HCT116 (cell line): ENCODE measurements around the gene SEZ6. TPM values are rescaled to one million over a fixed set of nuclear protein-coding genes. Genes with fewer than 3 reads are reported as not detected.

ENCODE experiments used
- ATAC-seq: fragments of 200-7000 bp; cut with Tn5 transposase; 2 replicates; pipeline ENCODE4 v1.9.1; 2020; ENCODE audit warnings: mild to moderate bottlenecking, moderate library complexity
- BruUV-seq: library from RNA; stranded (reverse); fragments of 400-500 nt; replicated peaks from 2 replicates; lab custom pipeline; 2021; lab: Mats Ljungman, UMichigan
- CTCF ChIA-PET: fragments of 300-600 bp; sonication (Branson Sonifier 250); formaldehyde crosslinking; loops from one replicate; lab custom pipeline; 2021; ENCODE audit warnings: antibody characterized with exemption; lab: Charles Lee
- POLR2A ChIA-PET: fragments of 300-600, 350-600 bp; sonication (Branson Sonifier 250); formaldehyde crosslinking; loops from one replicate; lab custom pipeline; 2021; ENCODE audit warnings: antibody characterized with exemption; lab: Charles Lee
- RAD21 ChIA-PET, 2 experiments: fragments of 300-600 bp; sonication (Branson Sonifier 250); formaldehyde crosslinking; loops; one replicate each; lab custom pipeline; 2023; ENCODE audit warnings: low total read pairs in 2 of 2; ENCODE audit not compliant: uncharacterized antibody in 2 of 2, unreplicated experiment in 2 of 2, low non-redundant PET in 1 of 2; lab: Charles Lee
- DNase-seq: peaks from one replicate; pipeline ENCODE4 v3.0.0-alpha.2; 2010; ENCODE audit warnings: low read depth, low spot score
- H2AFZ ChIP-seq: fragments of 200-600 bp; shearing (Covaris generic), sonication (generic); 2 replicates; pipeline ENCODE4 v1.6.1; 2017; ENCODE audit warnings: low read depth, mixed run types, mixed read lengths, antibody characterized with exemption, low read length; ENCODE audit not compliant: poor library complexity, severe bottlenecking
- H3K27ac ChIP-seq: 2 replicates; pipeline ENCODE4 v1.5.1; 2012; ENCODE audit warnings: low read depth, low read length
- H3K27me3 ChIP-seq: fragments of 200-600 bp; sonication (generic); 2 replicates; pipeline ENCODE4 v1.6.1; 2016; ENCODE audit warnings: mixed run types, low read length, mixed read lengths; ENCODE audit not compliant: insufficient read depth
- H3K36me3 ChIP-seq, 2 experiments: fragments of 200-500 bp in 1 of 2; fragments of 200-600 bp in 1 of 2; sonication (Bioruptor generic) in 1 of 2; sonication (generic) in 1 of 2; 2 replicates each; pipeline versions ENCODE4 v1.5.1 to v1.6.1; 2014 to 2016; ENCODE audit warnings: low read length in 2 of 2, inconsistent platforms in 1 of 2, mixed read lengths in 1 of 2, mixed run types in 1 of 2; ENCODE audit not compliant: insufficient read depth in 2 of 2, control insufficient read depth in 1 of 2
- H3K4me1 ChIP-seq, 2 experiments: fragments of 200-600 bp in 1 of 2; sonication (generic) in 1 of 2; 2 replicates each; pipeline versions ENCODE4 v1.5.1 to v1.6.1; 2012 to 2017; ENCODE audit warnings: low read length in 2 of 2, inconsistent platforms in 1 of 2, mild to moderate bottlenecking in 1 of 2, mixed read lengths in 1 of 2, mixed run types in 1 of 2, moderate library complexity in 1 of 2; ENCODE audit not compliant: insufficient read depth in 2 of 2, control insufficient read depth in 1 of 2
- H3K4me2 ChIP-seq: fragments of 200-600 bp; sonication (generic); 2 replicates; pipeline ENCODE4 v1.6.1; 2017; ENCODE audit warnings: mixed run types, low read length, mixed read lengths
- H3K4me3 ChIP-seq, 2 experiments: fragments of 200-600 bp in 1 of 2; sonication (generic) in 1 of 2; replicated peaks in 1 of 2; 2 replicates each; pipeline ENCODE4 v1.5.1; 2011 to 2016; ENCODE audit warnings: low read length in 2 of 2, control low read depth in 1 of 2, low read depth in 1 of 2, mild to moderate bottlenecking in 1 of 2, mixed read lengths in 1 of 2, mixed run types in 1 of 2
- H3K79me2 ChIP-seq: fragments of 200-600 bp; sonication (generic); 2 replicates; pipeline ENCODE4 v1.6.1; 2017; ENCODE audit warnings: mild to moderate bottlenecking, mixed run types, low read length, moderate library complexity, mixed read lengths; ENCODE audit not compliant: insufficient read depth
- H3K9ac ChIP-seq: fragments of 200-600 bp; sonication (generic); 2 replicates; pipeline ENCODE4 v1.6.1; 2016; ENCODE audit warnings: low read length, mixed read lengths
- H3K9me2 ChIP-seq: fragments of 200-600 bp; sonication (generic), shearing (Covaris generic); 2 replicates; pipeline ENCODE4 v1.6.1; 2017; ENCODE audit warnings: mixed run types, mild to moderate bottlenecking, moderate library complexity; ENCODE audit not compliant: insufficient read depth
- H3K9me3 ChIP-seq, 2 experiments: fragments of 200-500 bp in 1 of 2; fragments of 200-600 bp in 1 of 2; sonication (Bioruptor generic) in 1 of 2; sonication (generic) in 1 of 2; 2 replicates each; pipeline ENCODE4 v1.6.1; 2014 to 2017; ENCODE audit warnings: low read length in 2 of 2, mixed read lengths in 2 of 2, inconsistent platforms in 1 of 2, low read depth in 1 of 2, mild to moderate bottlenecking in 1 of 2, mixed run types in 1 of 2, moderate library complexity in 1 of 2; ENCODE audit not compliant: control insufficient read depth in 1 of 2, insufficient read depth in 1 of 2
- H4K20me1 ChIP-seq: fragments of 200-600 bp; sonication (generic), shearing (Covaris generic); 2 replicates; pipeline ENCODE4 v1.6.1; 2017; ENCODE audit warnings: mixed run types, mild to moderate bottlenecking, moderate library complexity; ENCODE audit not compliant: insufficient read depth
- CBX3 ChIP-seq: IDR thresholded peaks from 2 replicates; pipeline ENCODE4 v1.6.1; 2012; ENCODE audit warnings: low read depth
- CEBPB ChIP-seq: IDR thresholded peaks from 2 replicates; pipeline ENCODE4 v1.6.1; 2012; ENCODE audit warnings: low read depth
- EGR1 ChIP-seq: IDR thresholded peaks from 2 replicates; pipeline ENCODE4 v1.6.1; 2012; ENCODE audit warnings: low read depth
- ELF1 ChIP-seq: IDR thresholded peaks from 2 replicates; pipeline ENCODE4 v1.6.1; 2012; ENCODE audit warnings: low read depth, borderline replicate concordance
- EZH2 ChIP-seq: fragments of 200-600 bp; sonication (generic); IDR thresholded peaks from 2 replicates; pipeline ENCODE4 v1.6.1; 2017; ENCODE audit warnings: antibody characterized with exemption, mixed run types
- JUND ChIP-seq: IDR thresholded peaks from 2 replicates; pipeline ENCODE4 v1.6.1; 2012
- MAX ChIP-seq: IDR thresholded peaks from 2 replicates; pipeline ENCODE4 v1.6.1; 2012
- POLR2A ChIP-seq: IDR thresholded peaks from 2 replicates; pipeline ENCODE4 v1.7.0; 2011; ENCODE audit warnings: borderline replicate concordance; ENCODE audit not compliant: insufficient read depth, insufficient read length; ENCODE audit errors: extremely low read depth
- POLR2AphosphoS5 ChIP-seq: IDR thresholded peaks from 2 replicates; pipeline ENCODE4 v1.6.1; 2011; ENCODE audit warnings: mild to moderate bottlenecking, low read depth, low read length, moderate library complexity
- RAD21 ChIP-seq: IDR thresholded peaks from 2 replicates; pipeline ENCODE4 v1.6.1; 2012; ENCODE audit warnings: low read depth, mild to moderate bottlenecking
- SIN3A ChIP-seq: IDR thresholded peaks from 2 replicates; pipeline ENCODE4 v1.6.1; 2012; ENCODE audit warnings: low read depth
- SP1 ChIP-seq: IDR thresholded peaks from 2 replicates; pipeline ENCODE4 v1.6.1; 2012; ENCODE audit warnings: low read depth
- YY1 ChIP-seq: IDR thresholded peaks from 2 replicates; pipeline ENCODE4 v1.6.1; 2011; ENCODE audit warnings: low read length, low read depth, moderate library complexity, mild to moderate bottlenecking; ENCODE audit not compliant: insufficient replicate concordance; ENCODE audit errors: extremely low read depth
- ZFX ChIP-seq: fragments of 450-650 bp; IDR thresholded peaks from 2 replicates; pipeline ENCODE4 v1.6.1; 2017
- ZNF274 ChIP-seq: fragments of 200-500 bp; sonication (Bioruptor generic); IDR thresholded peaks from 2 replicates; pipeline ENCODE4 v1.6.1; 2014; ENCODE audit warnings: mild to moderate bottlenecking, low read depth, low read length, inconsistent platforms
- intact Hi-C: fragments of 100-400 bp; cut with micrococcal nuclease; formaldehyde crosslinking; loops from 2 replicates; pipeline ENCODE4 v1.10.0; 2022
- total RNA-seq: library from RNA; stranded (reverse); gene quantifications from one replicate; pipeline ENCODE4 v1.2.1, GENCODE V29; 2021; ENCODE audit not compliant: unreplicated experiment

The SEZ6 gene
- total RNA-seq, 1 experiment from 2014 or later = 0.22 TPM

- H3K27ac ChIP-seq = no peak overlapping the region
- H3K79me2 ChIP-seq = no peaks in the 10 kb centered on the region
- ChIA-PET POLR2A (no interaction called here), RAD21 (no interaction called here), CTCF (no interaction called here)
- TF ChIP-seq YY1 (no peak), RAD21 (no peak), CEBPB (no peak), ZFX (no peak), EZH2 (no peak), MAX (no peak), ZNF274 (no peak)
- no peaks in the 10 kb centered on the region for H3K36me3 ChIP-seq
- intact Hi-C loops = no loop called here
- no peaks in the 10 kb centered on the region for H3K9me2 ChIP-seq
- H3K4me2 ChIP-seq = no peak overlapping the region
- no peak overlapping the region for H3K9ac ChIP-seq
- no peaks in the 10 kb centered on the region for H4K20me1 ChIP-seq
- peaks cover 3 to 5% of the 10 kb centered on the region in 2 experiments; a peak in 3 of 4 replicates for H3K4me1 ChIP-seq
- BruUV-seq = no TSS peak
- H3K4me3 ChIP-seq = no peak overlapping the region
- 0 out of 2 replicates have a peak, but pooled peaks cover 6% of the 10 kb centered on the region for H3K27me3 ChIP-seq
- DNase-seq (no peak), ATAC-seq (no peak)
- no peaks in the 10 kb centered on the region for H3K9me3 ChIP-seq
- H2AFZ ChIP-seq = no peak overlapping the region
These were observed 47.9 kb downstream of the SEZ6 start for GRCh38 chr17:28957992-28958355.

GRCh38 chr17:28957277-28957991 lies 48.4 kb downstream of the SEZ6 start:
- ChIA-PET CTCF (interaction anchor here (1.4 kb wide), 1 partner anchor 159 kb away, joined by 4 read pairs; no protein-coding TSS in a partner anchor), RAD21 (no interaction called here), POLR2A (no interaction called here)
- Histone ChIP-seq H3K9ac (no peak overlapping the region), H2AFZ (no peak overlapping the region), H4K20me1 (no peaks in the 10 kb centered on the region), H3K79me2 (no peaks in the 10 kb centered on the region), H3K9me3 (no peaks in the 10 kb centered on the region), H3K4me2 (no peak overlapping the region), H3K36me3 (no peaks in the 10 kb centered on the region), H3K4me3 (no peak overlapping the region), H3K9me2 (no peaks in the 10 kb centered on the region), H3K4me1 (peaks cover 7 to 10% of the 10 kb centered on the region in 2 experiments; a peak in 3 of 4 replicates), H3K27ac (no peak overlapping the region), H3K27me3 (0 out of 2 replicates have a peak, but pooled peaks cover 6% of the 10 kb centered on the region)
- ATAC-seq (no peak), DNase-seq (no peak)
- TF ChIP-seq CEBPB = no peak
- no peak for TF ChIP-seq POLR2AphosphoS5
- no peak for TF ChIP-seq SIN3A
- no peak for TF ChIP-seq CBX3
- no peak for TF ChIP-seq EZH2
- no peak for TF ChIP-seq MAX
- no peak for TF ChIP-seq EGR1
- no peak for TF ChIP-seq POLR2A
- no peak for TF ChIP-seq JUND
- no peak for TF ChIP-seq ELF1
- TF ChIP-seq SP1 = no peak
- no TSS peak for BruUV-seq
- intact Hi-C loops = no loop called here
